Right renal pelvis (tissue), 4 donors: Measurements from ENCODE around the gene CUL9. TPM values are rescaled to one million over a fixed set of nuclear protein-coding genes. Genes with fewer than 3 reads are reported as not detected.

Source experiments
- DNase-seq, 4 donors: peaks; one replicate each; pipeline ENCODE4 v3.0.0-alpha.2; 2013; ENCODE audit warnings: low read depth in 4 of 4, low spot score in 3 of 4, missing footprints in 1 of 4
- polyA plus RNA-seq, 4 donors: library from polyadenylated mRNA; unstranded; fragments of 120-200 nt; gene quantifications; one replicate each; pipeline ENCODE4 v1.2.1, GENCODE V29; 2013; ENCODE audit not compliant: insufficient read length in 4 of 4

The CUL9 gene
- polyA plus RNA-seq, 4 donors, result 29.7 to 35.3 (median 32.5) TPM

GRCh38 chr6:43193929-43194328, 11.9 kb downstream of the CUL9 start:
- DNase-seq, result no peak

GRCh38 chr6:43196337-43196736, 14.3 kb downstream of the CUL9 start:
- no peak for DNase-seq

GRCh38 chr6:43199912-43200311, 17.9 kb downstream of the CUL9 start:
- no peak for DNase-seq

GRCh38 chr6:43200541-43200940, 18.5 kb downstream of the CUL9 start:
- DNase-seq, result no peak

- no peak for DNase-seq
Measured at GRCh38 chr6:43202451-43202850, 20.5 kb downstream of the CUL9 start.

- DNase-seq, result no peak
Measured at GRCh38 chr6:43203029-43203717, 21.2 kb downstream of the CUL9 start.

- DNase-seq, result no peak
Measured at GRCh38 chr6:43203718-43204095, 21.7 kb downstream of the CUL9 start.

- no peak for DNase-seq
Measured at GRCh38 chr6:43204271-43205105, 22.5 kb downstream of the CUL9 start.

- no peak for DNase-seq
Measured at GRCh38 chr6:43205849-43206248, 23.9 kb downstream of the CUL9 start.

GRCh38 chr6:43207286-43207685, 25.3 kb downstream of the CUL9 start:
- no peak for DNase-seq

- DNase-seq, result peak in 2 of 4 donors; percentile 10 to 16
Measured at GRCh38 chr6:43211955-43212354, 30.0 kb downstream of the CUL9 start.

GRCh38 chr6:43213431-43213830, 31.4 kb downstream of the CUL9 start:
- DNase-seq, result no peak

GRCh38 chr6:43215066-43215465, 33.1 kb downstream of the CUL9 start:
- no peak for DNase-seq

- DNase-seq, result no peak
Measured at GRCh38 chr6:43216200-43216599, 34.2 kb downstream of the CUL9 start.

- DNase-seq, result no peak
Measured at GRCh38 chr6:43217351-43217750, 35.4 kb downstream of the CUL9 start.

- no peak for DNase-seq
Measured at GRCh38 chr6:43219119-43219518, 37.1 kb downstream of the CUL9 start.

- no peak for DNase-seq
Measured at GRCh38 chr6:43219814-43220213, 37.8 kb downstream of the CUL9 start.

GRCh38 chr6:43220439-43220951, 38.5 kb downstream of the CUL9 start:
- DNase-seq, result no peak

GRCh38 chr6:43221046-43221972, 39.3 kb downstream of the CUL9 start:
- no peak for DNase-seq

- no peak for DNase-seq
Measured at GRCh38 chr6:43222418-43223059, 40.5 kb downstream of the CUL9 start.
